Renal cortical epithelial cell (primary cell): ENCODE measurements around the gene RPL14. TPM values are rescaled to one million over a fixed set of nuclear protein-coding genes. Genes with fewer than 3 reads are reported as not detected.

ENCODE experiments used
- total RNA-seq: library from RNA; depleted of rRNA; stranded (reverse); fragments of >200 nt; gene quantifications from 2 replicates; pipeline ENCODE4 v1.2.3, GENCODE V29; 2014

RPL14 gene
- total RNA-seq, 1 donor from 2014 or later, result 384 TPM

Other genes starting within 250 kb of the RPL14 start
- gene EIF1B, start 147.6 kb upstream of the RPL14 start, total RNA-seq, result 17.7 and 27.8 TPM in 2 replicates
- gene ENTPD3, start 70.2 kb upstream of the RPL14 start, total RNA-seq, result 0.17 and 0.99 TPM in 2 replicates
- gene ZNF619, start 19.8 kb downstream of the RPL14 start, total RNA-seq, result 4.0 and 8.9 TPM in 2 replicates
- 3.3 and 5.8 TPM in 2 replicates for gene ZNF620, start 48.7 kb downstream of the RPL14 start, total RNA-seq
- 9.9 and 21.0 TPM in 2 replicates for gene ZNF621, start 67.6 kb downstream of the RPL14 start, total RNA-seq